Tibial nerve (tissue), 4 donors: ENCODE data around the gene PATE4. TPM values are rescaled to one million over a fixed set of nuclear protein-coding genes. Genes with fewer than 3 reads are reported as not detected.
"Not testable (repeated sequence)": the region's sequence is repeated elsewhere in the genome, so short reads cannot be mapped to it uniquely, and the experiment has no call there.

ENCODE experiments used
- DNase-seq, 2 donors: peaks; one replicate each; pipeline ENCODE4 v3.0.0-alpha.2; 2019; ENCODE audit warnings: low spot score in 2 of 2
- H3K27ac ChIP-seq, 4 donors: fragments of 200-600 bp; sonication (generic) in 3 of 4; one replicate each; pipeline ENCODE4 v1.5.1; 2017 to 2019; ENCODE audit warnings: mild to moderate bottlenecking in 1 of 4
- H3K27me3 ChIP-seq, 2 donors: fragments of 200-600 bp; sonication (generic) in 1 of 2; one replicate each; pipeline versions ENCODE4 v1.5.1 to v1.6.0; 2017 to 2019
- H3K36me3 ChIP-seq, 3 donors: fragments of 200-600 bp; sonication (generic); one replicate each; pipeline ENCODE4 v1.5.1; 2018 to 2019
- H3K4me1 ChIP-seq, 4 donors: fragments of 200-600 bp; sonication (generic) in 3 of 4; one replicate each; pipeline ENCODE4 v1.5.1; 2017 to 2019
- H3K4me3 ChIP-seq, 4 donors: fragments of 200-600 bp; sonication (generic) in 3 of 4; one replicate each; pipeline ENCODE4 v1.5.1; 2017 to 2019; ENCODE audit warnings: mild to moderate bottlenecking in 1 of 4, moderate library complexity in 1 of 4
- H3K9me3 ChIP-seq, 4 donors: fragments of 200-600 bp; sonication (generic) in 3 of 4; one replicate each; pipeline ENCODE4 v1.5.1; 2017 to 2019
- CTCF ChIP-seq, 5 experiments: fragments of 200-600 bp in 3 of 5; fragments of 450-650 bp in 2 of 5; sonication (generic) in 3 of 5; IDR thresholded peaks; one replicate each; pipeline ENCODE4 v1.5.1; 2016 to 2019; ENCODE audit warnings: antibody characterized with exemption in 5 of 5, mild to moderate bottlenecking in 3 of 5, moderate library complexity in 2 of 5
- EP300 ChIP-seq, 2 donors: sonication (generic); formaldehyde crosslinking; IDR thresholded peaks; one replicate each; pipeline ENCODE4 v1.6.1; 2017; ENCODE audit warnings: antibody characterized with exemption in 2 of 2, mild to moderate bottlenecking in 1 of 2
- POLR2A ChIP-seq, 2 donors: fragments of 450-650 bp; IDR thresholded peaks; one replicate each; pipeline ENCODE4 v1.6.1; 2017; ENCODE audit warnings: antibody characterized with exemption in 2 of 2, mild to moderate bottlenecking in 2 of 2, moderate library complexity in 2 of 2
- WGBS, 2 donors: methylation state at CpG; one replicate each; pipeline ENCODE4 v1.1.5; 2018; 5-methylcytosine and 5-hydroxymethylcytosine counted together
- total RNA-seq, 4 donors: library from RNA; depleted of rRNA; stranded (reverse); fragments of >200 nt; gene quantifications; one replicate each; pipeline ENCODE4 v1.1.0, GENCODE V29; 2016

PATE4 gene
- total RNA-seq, 4 donors from 2014 or later = not detected

GRCh38 chr11:125846188-125846587 lies 13.1 kb downstream of the PATE4 start:
- Histone ChIP-seq H3K27ac (no peak overlapping the region), H3K36me3 (no peaks in the 10 kb centered on the region), H3K4me3 (no peak overlapping the region), H3K27me3 (no peaks in the 10 kb centered on the region), H3K4me1 (no peaks in the 10 kb centered on the region), H3K9me3 (peaks cover 0 to 57% (median 0%) of the 10 kb centered on the region in 4 donors)
- TF ChIP-seq CTCF (IDR thresholded peaks at IDR 0.05) (no peak), POLR2A (IDR thresholded peaks at IDR 0.05) (no peak), EP300 (IDR thresholded peaks at IDR 0.05) (no peak)
- no peak for DNase-seq

- not testable (repeated sequence) for H3K4me3 ChIP-seq, H3K27ac ChIP-seq, H3K36me3 ChIP-seq, DNase-seq, H3K4me1 ChIP-seq, H3K27me3 ChIP-seq
- peaks cover 0 to 30% (median 0%) of the 10 kb centered on the region in 4 donors for H3K9me3 ChIP-seq
- WGBS, 2 donors = 90 to 92% methylated on average over 9 of the region's 9 CpGs
Measured at GRCh38 chr11:125857670-125858069, 24.6 kb downstream of the PATE4 start.

GRCh38 chr11:125862786-125863185 lies 29.7 kb downstream of the PATE4 start:
- WGBS, 2 donors = no CpG with 5 or more reads among the region's 33 CpGs
- not testable (repeated sequence) for H3K36me3 ChIP-seq, H3K27me3 ChIP-seq, H3K4me3 ChIP-seq, H3K27ac ChIP-seq, H3K4me1 ChIP-seq, DNase-seq
- peaks cover 0 to 19% (median 0%) of the 10 kb centered on the region in 4 donors for H3K9me3 ChIP-seq

- H3K36me3 ChIP-seq, H3K27me3 ChIP-seq, H3K9me3 ChIP-seq, H3K4me1 ChIP-seq, H3K27ac ChIP-seq, DNase-seq, H3K4me3 ChIP-seq: not testable (repeated sequence)
- WGBS, 2 donors = 96% methylated on average over 4 of the region's 4 CpGs
Measured at GRCh38 chr11:125865354-125865753, 32.2 kb downstream of the PATE4 start.

GRCh38 chr11:125869521-125869920 lies 36.4 kb downstream of the PATE4 start:
- no peaks in the 10 kb centered on the region for H3K9me3 ChIP-seq
- H3K27me3 ChIP-seq = no peaks in the 10 kb centered on the region
- peaks cover 0 to 1% (median 0%) of the 10 kb centered on the region in 4 donors for H3K4me1 ChIP-seq
- TF ChIP-seq POLR2A (IDR thresholded peaks at IDR 0.05) (no peak), CTCF (IDR thresholded peaks at IDR 0.05) (no peak), EP300 (IDR thresholded peaks at IDR 0.05) (no peak)
- DNase-seq = no peak
- H3K4me3 ChIP-seq = no peak overlapping the region
- H3K36me3 ChIP-seq = no peaks in the 10 kb centered on the region
- WGBS, 2 donors = 55 to 69% methylated on average over 2 of the region's 2 CpGs
- H3K27ac ChIP-seq = no peak overlapping the region

- peaks cover 0 to 3% (median 0%) of the 10 kb centered on the region in 4 donors for H3K4me1 ChIP-seq
- H3K36me3 ChIP-seq = no peaks in the 10 kb centered on the region
- H3K4me3 ChIP-seq = no peak overlapping the region
- TF ChIP-seq CTCF (IDR thresholded peaks at IDR 0.05) = no peak
- TF ChIP-seq POLR2A (IDR thresholded peaks at IDR 0.05) = no peak
- TF ChIP-seq EP300 (IDR thresholded peaks at IDR 0.05) = no peak
- H3K9me3 ChIP-seq = no peaks in the 10 kb centered on the region
- H3K27me3 ChIP-seq = no peaks in the 10 kb centered on the region
- no peak overlapping the region for H3K27ac ChIP-seq
- DNase-seq = no peak
- WGBS, 2 donors = 79% methylated on average over 10 of the region's 10 CpGs
Measured at GRCh38 chr11:125871391-125872137, 38.4 kb downstream of the PATE4 start.

GRCh38 chr11:125872138-125872491 lies 39.0 kb downstream of the PATE4 start:
- peaks cover 0 to 3% (median 0%) of the 10 kb centered on the region in 4 donors for H3K4me1 ChIP-seq
- H3K4me3 ChIP-seq = no peak overlapping the region
- no peak for TF ChIP-seq CTCF (IDR thresholded peaks at IDR 0.05)
- TF ChIP-seq EP300 (IDR thresholded peaks at IDR 0.05) = no peak
- TF ChIP-seq POLR2A (IDR thresholded peaks at IDR 0.05) = no peak
- H3K36me3 ChIP-seq = no peaks in the 10 kb centered on the region
- no peak for DNase-seq
- H3K9me3 ChIP-seq = no peaks in the 10 kb centered on the region
- H3K27me3 ChIP-seq = no peaks in the 10 kb centered on the region
- H3K27ac ChIP-seq = no peak overlapping the region
